ENCODE results near the gene COMP.

- TF ChIP-seq CTCF (IDR thresholded peaks at IDR 0.05) (no peak), POLR2A (IDR thresholded peaks at IDR 0.05) (no peak)
Measured at GRCh38 chr19:18784786-18785120, 6.4 kb downstream of the COMP start.

Measured in Peyer's patch (tissue), 4 donors.